Parathyroid adenoma (tissue), 2 donors: ENCODE data around the gene DPYSL3.

Experiments
- H2AFZ ChIP-seq: fragments of 300-600 bp; sonication (generic); one replicate; pipeline ENCODE4 v1.7.0; 2017; ENCODE audit warnings: antibody characterized with exemption, mild to moderate bottlenecking
- H3K27ac ChIP-seq: fragments of 300-600 bp; sonication (generic); one replicate; pipeline ENCODE4 v1.7.0; 2017
- H3K27me3 ChIP-seq: fragments of 300-600 bp; sonication (generic); one replicate; pipeline ENCODE4 v1.7.0; 2017; ENCODE audit warnings: low read length; ENCODE audit not compliant: control insufficient read depth, insufficient read depth
- H3K36me3 ChIP-seq: fragments of 300-600 bp; sonication (generic); one replicate; pipeline ENCODE4 v1.7.0; 2017; ENCODE audit warnings: low read length; ENCODE audit not compliant: control insufficient read depth, insufficient read depth
- H3K4me1 ChIP-seq: fragments of 300-600 bp; sonication (generic); one replicate; pipeline ENCODE4 v1.7.0; 2017; ENCODE audit warnings: control low read depth
- H3K4me2 ChIP-seq: fragments of 300-600 bp; sonication (generic); one replicate; pipeline ENCODE4 v1.7.0; 2017; ENCODE audit warnings: low read length
- H3K4me3 ChIP-seq: fragments of 300-600 bp; sonication (generic); one replicate; pipeline ENCODE4 v1.7.0; 2017; ENCODE audit warnings: low read depth, low read length
- H3K79me2 ChIP-seq: fragments of 300-600 bp; sonication (generic); one replicate; pipeline ENCODE4 v1.7.0; 2017; ENCODE audit warnings: control low read depth
- H3K9ac ChIP-seq: fragments of 300-600 bp; sonication (generic); one replicate; pipeline ENCODE4 v1.7.0; 2017; ENCODE audit warnings: mild to moderate bottlenecking
- H3K9me3 ChIP-seq: fragments of 300-600 bp; sonication (generic); one replicate; pipeline ENCODE4 v1.7.0; 2017; ENCODE audit warnings: low read length; ENCODE audit not compliant: control insufficient read depth
- CTCF ChIP-seq: fragments of 300-600 bp; sonication (generic); IDR thresholded peaks from one replicate; pipeline ENCODE4 v1.7.0; 2017; ENCODE audit warnings: antibody characterized with exemption, mild to moderate bottlenecking
- donor health status: primary hyperparathyroidism.

Gene DPYSL3

GRCh38 chr5:147481376-147481775 is 28.5 kb downstream of the DPYSL3 start:
- Histone ChIP-seq H3K27ac (no peak overlapping the region), H3K9me3 (no peaks in the 10 kb centered on the region), H3K4me3 (no peak overlapping the region), H2AFZ (no peak overlapping the region), H3K79me2 (no peaks in the 10 kb centered on the region), H3K4me1 (no peaks in the 10 kb centered on the region), H3K27me3 (no peaks in the 10 kb centered on the region), H3K9ac (no peak overlapping the region), H3K4me2 (no peak overlapping the region), H3K36me3 (peaks cover 3% of the 10 kb centered on the region)
- no peak for TF ChIP-seq CTCF

GRCh38 chr5:147479949-147480348 is 29.9 kb downstream of the DPYSL3 start:
- no peaks in the 10 kb centered on the region for H3K4me1 ChIP-seq
- TF ChIP-seq CTCF = no peak
- no peak overlapping the region for H2AFZ ChIP-seq
- no peaks in the 10 kb centered on the region for H3K9me3 ChIP-seq
- H3K27me3 ChIP-seq = no peaks in the 10 kb centered on the region
- no peak overlapping the region for H3K4me2 ChIP-seq
- H3K27ac ChIP-seq = no peak overlapping the region
- no peak overlapping the region for H3K4me3 ChIP-seq
- H3K9ac ChIP-seq = no peak overlapping the region
- no peaks in the 10 kb centered on the region for H3K79me2 ChIP-seq
- peaks cover 3% of the 10 kb centered on the region for H3K36me3 ChIP-seq

- Histone ChIP-seq H3K9ac (no peak overlapping the region), H3K79me2 (no peaks in the 10 kb centered on the region), H3K4me2 (no peak overlapping the region), H3K4me3 (no peak overlapping the region), H3K27ac (no peak overlapping the region), H3K36me3 (peaks cover 3% of the 10 kb centered on the region), H3K9me3 (no peaks in the 10 kb centered on the region), H2AFZ (no peak overlapping the region), H3K27me3 (no peaks in the 10 kb centered on the region), H3K4me1 (no peaks in the 10 kb centered on the region)
- TF ChIP-seq CTCF = no peak
Observed at GRCh38 chr5:147479444-147479843, 30.4 kb downstream of the DPYSL3 start.

GRCh38 chr5:147474140-147474539 is 35.7 kb downstream of the DPYSL3 start:
- H3K79me2 ChIP-seq = no peaks in the 10 kb centered on the region
- H3K4me3 ChIP-seq = no peak overlapping the region
- H3K36me3 ChIP-seq = no peaks in the 10 kb centered on the region
- no peaks in the 10 kb centered on the region for H3K4me1 ChIP-seq
- H2AFZ ChIP-seq = no peak overlapping the region
- no peak overlapping the region for H3K4me2 ChIP-seq
- no peaks in the 10 kb centered on the region for H3K27me3 ChIP-seq
- no peak for TF ChIP-seq CTCF
- no peak overlapping the region for H3K27ac ChIP-seq
- H3K9me3 ChIP-seq = no peaks in the 10 kb centered on the region
- H3K9ac ChIP-seq = no peak overlapping the region

- Histone ChIP-seq H3K9me3 (no peaks in the 10 kb centered on the region), H3K4me2 (no peak overlapping the region), H3K79me2 (no peaks in the 10 kb centered on the region), H3K36me3 (no peaks in the 10 kb centered on the region), H2AFZ (no peak overlapping the region), H3K4me1 (no peaks in the 10 kb centered on the region), H3K27ac (no peak overlapping the region), H3K27me3 (no peaks in the 10 kb centered on the region), H3K4me3 (no peak overlapping the region), H3K9ac (no peak overlapping the region)
- no peak for TF ChIP-seq CTCF
Observed at GRCh38 chr5:147472664-147473475, 37.0 kb downstream of the DPYSL3 start.
